Stimulated activated CD4-positive, alpha-beta T cell treated with anti-CD3 and anti-CD28 coated beads, Interleukin-1b, Interleukin-23, amount 100 ng/mL, for 1 hour (primary cell): ENCODE results near the gene MSN.
"Not testable (repeated sequence)": the region's sequence is repeated elsewhere in the genome, so short reads cannot be mapped to it uniquely, and the experiment has no call there.

Source experiments
- DNase-seq, 2 donors: peaks; one replicate each; pipeline ENCODE4 v3.0.0-alpha.2; 2020; ENCODE audit warnings: low read depth in 2 of 2

MSN gene

GRCh38 chrX:65718538-65718937, 51.1 kb downstream of the MSN start:
- DNase-seq, result no peak

GRCh38 chrX:65720381-65720964, 53.0 kb downstream of the MSN start:
- no peak for DNase-seq

GRCh38 chrX:65723706-65724105, 56.3 kb downstream of the MSN start:
- no peak for DNase-seq

- DNase-seq, result no peak
Observed at GRCh38 chrX:65726715-65727114, 59.3 kb downstream of the MSN start.

GRCh38 chrX:65731684-65732289, 64.3 kb downstream of the MSN start:
- no peak for DNase-seq

- no peak for DNase-seq
Observed at GRCh38 chrX:65740909-65741308, 73.5 kb downstream of the MSN start.

GRCh38 chrX:65741823-65742222, 74.4 kb downstream of the MSN start:
- DNase-seq, result no peak

- DNase-seq, result no peak
Observed at GRCh38 chrX:65744965-65745364, 77.5 kb downstream of the MSN start.

- DNase-seq, result no peak
Observed at GRCh38 chrX:65745427-65745826, 78.0 kb downstream of the MSN start.

- no peak for DNase-seq
Observed at GRCh38 chrX:65745992-65746391, 78.5 kb downstream of the MSN start.

GRCh38 chrX:65750674-65751469, 83.4 kb downstream of the MSN start:
- DNase-seq, result no peak

GRCh38 chrX:65751519-65751918, 84.1 kb downstream of the MSN start:
- DNase-seq, result no peak

- no peak for DNase-seq
Observed at GRCh38 chrX:65752294-65752693, 84.8 kb downstream of the MSN start.

GRCh38 chrX:65755786-65756185, 88.3 kb downstream of the MSN start:
- no peak for DNase-seq

- DNase-seq, result no peak
Observed at GRCh38 chrX:65757943-65758342, 90.5 kb downstream of the MSN start.

- DNase-seq, result no peak
Observed at GRCh38 chrX:65758505-65758904, 91.1 kb downstream of the MSN start.

- not testable (repeated sequence) for DNase-seq
Observed at GRCh38 chrX:65759525-65759924, 92.1 kb downstream of the MSN start.

GRCh38 chrX:65769564-65770292, 102.3 kb downstream of the MSN start:
- DNase-seq, result no peak

- no peak for DNase-seq
Observed at GRCh38 chrX:65772842-65773241, 105.4 kb downstream of the MSN start.

GRCh38 chrX:65781845-65782244, 114.4 kb downstream of the MSN start:
- DNase-seq, result no peak

- DNase-seq, result no peak
Observed at GRCh38 chrX:65783746-65784145, 116.3 kb downstream of the MSN start.
